HG03039 (cell line): ENCODE measurements around the gene NUDT21.
"Not testable (repeated sequence)": the region's sequence is repeated elsewhere in the genome, so short reads cannot be mapped to it uniquely, and the experiment has no call there.

Source experiments
- ATAC-seq: cut with Tn5 transposase; IDR thresholded peaks from one replicate; pipeline ENCODE4 v1.9.1; 2021; ENCODE audit warnings: mild to moderate bottlenecking, moderate library complexity; ENCODE audit not compliant: unreplicated experiment

Gene NUDT21

DNA sequence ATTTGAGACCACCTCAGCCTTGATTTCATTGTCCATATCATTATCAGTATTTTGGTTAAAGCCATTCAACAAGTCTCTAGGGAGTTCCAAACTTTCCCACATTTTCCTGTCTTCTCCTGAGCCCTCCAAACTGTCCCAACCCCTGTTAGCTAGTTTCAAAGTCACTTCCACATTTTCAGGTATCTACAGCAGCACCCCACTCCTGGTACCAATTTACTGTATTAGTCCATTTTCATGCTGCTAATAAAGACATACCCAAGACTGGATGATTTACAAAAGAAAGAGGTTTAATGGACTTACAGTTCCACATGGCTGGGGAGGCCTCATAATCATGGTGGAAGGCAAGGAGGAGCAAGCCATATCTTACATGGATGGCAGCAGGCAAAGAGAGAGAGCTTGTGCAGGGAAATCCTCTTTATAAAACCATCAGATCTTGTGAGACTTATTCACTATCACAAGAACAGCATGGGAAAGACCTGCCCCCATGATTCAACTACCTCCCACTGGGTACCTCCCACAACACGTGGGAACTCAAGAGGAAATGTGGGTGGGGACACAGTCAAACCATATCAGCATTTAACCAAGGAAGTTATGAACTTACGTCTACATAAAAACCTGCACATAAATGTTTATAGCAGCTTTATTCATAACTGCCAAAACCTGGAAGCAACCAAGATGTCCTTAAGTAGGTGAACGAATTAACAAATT, 70.2 kb downstream of the NUDT21 start:
- ATAC-seq: not testable (repeated sequence)
